HepG2 (cell line): ENCODE measurements around the gene KRTAP19-7. TPM values are rescaled to one million over a fixed set of nuclear protein-coding genes. Genes with fewer than 3 reads are reported as not detected.

Experiments
- ATAC-seq: fragments of 200-7000 bp; cut with Tn5 transposase; 3 replicates; pipeline ENCODE4 v1.9.1; 2020; ENCODE audit warnings: mild to moderate bottlenecking, moderate library complexity
- BruUV-seq: library from RNA; stranded (reverse); fragments of 400-500 nt; replicated peaks from 2 replicates; lab custom pipeline; 2021; lab: Mats Ljungman, UMichigan
- CTCF ChIA-PET: fragments of 300-600 bp; formaldehyde crosslinking; extraction: SDS; loops from one replicate; lab custom pipeline; 2021; ENCODE audit warnings: low total read pairs, inconsistent platforms, low intra/inter-chr PET ratio; lab: Yijun Ruan, JAX
- POLR2A ChIA-PET: fragments of 350-600 bp; sonication (Branson Sonifier 250); formaldehyde crosslinking; loops from one replicate; lab custom pipeline; 2020; ENCODE audit warnings: antibody characterized with exemption, inconsistent platforms; lab: Yijun Ruan, JAX
- DNase-seq: peaks from one replicate; pipeline ENCODE4 v3.0.0-alpha.2; 2015; ENCODE audit warnings: low spot score
- FAIRE-seq: peaks from 3 replicates; lab custom pipeline; 2011; peaks lifted over from hg19 to GRCh38; lab: Jason Lieb, UNC
- H2AFZ ChIP-seq: one replicate; pipeline ENCODE4 v1.6.1; 2011; ENCODE audit warnings: low read length, inconsistent platforms
- H3K27ac ChIP-seq: fragments of 300-600 bp; 3 replicates; pipeline ENCODE4 v1.8.0; 2011; ENCODE audit warnings: mixed run types, mild to moderate bottlenecking, mixed read lengths, low read length, inconsistent platforms; ENCODE audit not compliant: insufficient read depth; ENCODE audit errors: extremely low read length
- H3K27me3 ChIP-seq, 2 experiments: fragments of 200-600 bp in 1 of 2; 2 replicates in 1 of 2; 3 replicates in 1 of 2; pipeline versions ENCODE4 v1.6.0 to v1.8.0; 2011; ENCODE audit warnings: low read length in 2 of 2, mild to moderate bottlenecking in 2 of 2, moderate library complexity in 2 of 2, inconsistent platforms in 1 of 2; ENCODE audit not compliant: insufficient read depth in 2 of 2, control insufficient read depth in 1 of 2
- H3K36me3 ChIP-seq, 2 experiments: fragments of 200-600 bp in 1 of 2; replicated peaks in 1 of 2; 2 replicates in 1 of 2; 3 replicates in 1 of 2; pipeline versions ENCODE4 v1.5.1 to v1.8.0; 2011; ENCODE audit warnings: low read length in 2 of 2, inconsistent platforms in 1 of 2; ENCODE audit not compliant: insufficient read depth in 2 of 2, control insufficient read depth in 1 of 2
- H3K4me1 ChIP-seq: 2 replicates; pipeline ENCODE4 v1.5.1; 2012; ENCODE audit warnings: low read length, inconsistent platforms; ENCODE audit not compliant: insufficient read depth
- H3K4me2 ChIP-seq: 2 replicates; pipeline ENCODE4 v1.6.0; 2011; ENCODE audit warnings: low read depth, low read length, inconsistent platforms
- H3K4me3 ChIP-seq, 3 experiments: fragments of 200-600 bp in 1 of 3; sonication (generic), shearing (Covaris generic) in 1 of 3; replicated peaks in 1 of 3; 2 replicates each; pipeline ENCODE4 v1.5.1; 2011 to 2016; ENCODE audit warnings: low read length in 3 of 3, inconsistent platforms in 2 of 3, low read depth in 2 of 3, mild to moderate bottlenecking in 2 of 3, control low read depth in 1 of 3, mixed read lengths in 1 of 3; ENCODE audit not compliant: insufficient read depth in 1 of 3
- H3K79me2 ChIP-seq: one replicate; pipeline ENCODE4 v1.6.1; 2011; ENCODE audit warnings: low read length, inconsistent platforms; ENCODE audit not compliant: insufficient read depth
- H3K9ac ChIP-seq: 2 replicates; pipeline ENCODE4 v1.6.0; 2011; ENCODE audit warnings: mild to moderate bottlenecking, low read depth, low read length, inconsistent platforms; ENCODE audit not compliant: insufficient read depth
- H3K9me3 ChIP-seq: 2 replicates; pipeline ENCODE4 v1.5.1; 2012; ENCODE audit warnings: mild to moderate bottlenecking, low read length
- H4K20me1 ChIP-seq: 2 replicates; pipeline ENCODE4 v1.6.0; 2011; ENCODE audit warnings: inconsistent platforms, mild to moderate bottlenecking, low read length, moderate library complexity; ENCODE audit not compliant: insufficient read depth
- BRD4 ChIP-seq: sonication (generic); formaldehyde crosslinking; IDR thresholded peaks from 2 replicates; pipeline ENCODE4 v1.4.0; 2020; ENCODE audit warnings: missing genetic modification reagents
- FOXC1 ChIP-seq: sonication (generic); formaldehyde crosslinking; IDR thresholded peaks from 2 replicates; pipeline ENCODE4 v1.8.0; 2022; ENCODE audit warnings: mild to moderate bottlenecking, missing genetic modification reagents, borderline replicate concordance
- MZF1 ChIP-seq: sonication (generic); formaldehyde crosslinking; IDR thresholded peaks from 2 replicates; pipeline ENCODE4 v1.8.1; 2023; ENCODE audit warnings: mild to moderate bottlenecking, missing genetic modification reagents, borderline replicate concordance
- NPAS2 ChIP-seq: sonication (generic); formaldehyde crosslinking; IDR thresholded peaks from 2 replicates; pipeline ENCODE4 v1.8.0; 2022; ENCODE audit warnings: mild to moderate bottlenecking, missing genetic modification reagents, borderline replicate concordance
- ZBTB1 ChIP-seq: sonication (generic); formaldehyde crosslinking; IDR thresholded peaks from 2 replicates; pipeline ENCODE4 v1.4.0; 2020; ENCODE audit warnings: missing genetic modification reagents, borderline replicate concordance
- ZFP90 ChIP-seq: sonication (generic); formaldehyde crosslinking; IDR thresholded peaks from 2 replicates; pipeline ENCODE4 v1.8.0; 2022; ENCODE audit warnings: missing genetic modification reagents, mild to moderate bottlenecking, inconsistent platforms, borderline replicate concordance
- WGBS: methylation state at CpG from one replicate; pipeline ENCODE4 v1.1.6; 2017; ENCODE audit warnings: low lambda C conversion rate; 5-methylcytosine and 5-hydroxymethylcytosine counted together
- in situ Hi-C: cut with HindIII; loops from 2 replicates; pipeline ENCODE4 v1.10.0; 2017; ENCODE audit warnings: low pct_unique_long_range_greater_than_20kb; ENCODE audit not compliant: extremely low pct_ligation_motif_present
- intact Hi-C: fragments of 100-400 bp; cut with micrococcal nuclease; formaldehyde crosslinking; loops from one replicate; pipeline ENCODE4 v1.10.0; 2022; ENCODE audit not compliant: unreplicated experiment
- polyA plus RNA-seq, 8 experiments: library from polyadenylated mRNA; depleted of rRNA in 3 of 8; stranded (reverse) in 7 of 8; unstranded in 1 of 8; fragments of >200 nt; fragmentation: Illumina TruSeq in 4 of 8; extraction: Trizol in 4 of 8; gene quantifications; 2 replicates each; pipeline versions ENCODE4 v1.2.1 to v1.2.3, GENCODE V29; 2011 to 2016; ENCODE audit warnings: low read depth in 4 of 8, missing spikeins in 1 of 8, mixed read lengths in 1 of 8; ENCODE audit not compliant: insufficient read depth in 1 of 8
- total RNA-seq, 5 experiments: library from RNA; depleted of rRNA; stranded (reverse); fragments of >200 nt; fragmentation: Illumina TruSeq; extraction: Trizol; gene quantifications; 2 replicates each; pipeline ENCODE4 v1.2.3, GENCODE V29; 2016; ENCODE audit warnings: low read depth in 1 of 5
- TF ChIP-seq, protein P1 (sequence below): sonication (generic); formaldehyde crosslinking; IDR thresholded peaks from 2 replicates; pipeline ENCODE4 v1.5.0; 2020; ENCODE audit warnings: mild to moderate bottlenecking, missing genetic modification reagents

KRTAP19-7 gene
- total and polyA plus RNA-seq, 2 of the 13 experiments (the other 11 are each of a cell fraction or from before 2014, with no cell fraction given) = not detected

DNA sequence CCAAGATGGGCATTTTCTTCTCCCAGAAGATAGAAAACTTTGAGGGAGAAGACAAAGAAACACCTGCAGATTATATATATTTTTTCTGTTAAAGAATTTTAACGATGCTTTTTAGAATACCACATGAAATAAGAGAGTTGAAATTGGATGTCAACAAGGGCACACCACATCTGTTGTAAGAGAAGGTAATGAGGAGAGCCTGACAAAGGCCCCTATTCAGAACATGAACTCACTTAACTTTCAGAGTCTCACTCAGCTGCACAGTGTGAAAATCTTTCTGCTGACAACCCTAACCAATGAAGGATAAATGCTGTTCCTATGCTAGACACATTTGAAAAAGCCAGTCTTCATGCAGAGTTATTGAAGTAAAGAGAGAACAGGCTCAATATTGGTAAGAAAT, 21.8 kb upstream of the KRTAP19-7 start (continued):
- TF ChIP-seq, protein P1, sequence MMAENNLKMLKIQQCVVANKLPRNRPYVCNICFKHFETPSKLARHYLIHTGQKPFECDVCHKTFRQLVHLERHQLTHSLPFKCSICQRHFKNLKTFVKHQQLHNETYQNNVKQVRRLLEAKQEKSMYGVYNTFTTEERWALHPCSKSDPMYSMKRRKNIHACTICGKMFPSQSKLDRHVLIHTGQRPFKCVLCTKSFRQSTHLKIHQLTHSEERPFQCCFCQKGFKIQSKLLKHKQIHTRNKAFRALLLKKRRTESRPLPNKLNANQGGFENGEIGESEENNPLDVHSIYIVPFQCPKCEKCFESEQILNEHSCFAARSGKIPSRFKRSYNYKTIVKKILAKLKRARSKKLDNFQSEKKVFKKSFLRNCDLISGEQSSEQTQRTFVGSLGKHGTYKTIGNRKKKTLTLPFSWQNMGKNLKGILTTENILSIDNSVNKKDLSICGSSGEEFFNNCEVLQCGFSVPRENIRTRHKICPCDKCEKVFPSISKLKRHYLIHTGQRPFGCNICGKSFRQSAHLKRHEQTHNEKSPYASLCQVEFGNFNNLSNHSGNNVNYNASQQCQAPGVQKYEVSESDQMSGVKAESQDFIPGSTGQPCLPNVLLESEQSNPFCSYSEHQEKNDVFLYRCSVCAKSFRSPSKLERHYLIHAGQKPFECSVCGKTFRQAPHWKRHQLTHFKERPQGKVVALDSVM (CRISPR knock-in tag) = no peak
- TF ChIP-seq FOXC1 = no peak
- no peak for TF ChIP-seq NPAS2 (CRISPR knock-in tag)
- TF ChIP-seq MZF1 = no peak

DNA sequence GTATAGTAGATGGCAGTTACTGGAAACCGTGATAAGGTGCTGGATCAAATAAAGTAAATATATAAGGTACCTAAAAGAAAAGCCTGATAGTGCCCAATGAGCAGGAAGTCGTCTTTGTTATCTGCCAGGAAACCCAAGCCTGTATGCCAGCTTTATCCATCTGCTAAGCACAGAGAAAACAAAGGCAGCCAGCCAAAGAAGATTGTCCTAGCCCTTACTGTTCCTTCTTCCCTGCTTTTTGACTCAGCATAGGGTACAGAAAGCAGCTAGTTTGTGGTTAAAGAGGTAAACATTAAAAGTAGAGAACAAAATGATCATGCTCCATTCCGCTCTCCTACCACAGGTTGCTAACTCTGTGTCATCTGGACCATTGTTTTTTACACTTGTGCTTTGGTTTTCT, 19.0 kb upstream of the KRTAP19-7 start:
- H3K9me3 ChIP-seq = peaks cover 86% of the 10 kb centered on the region
- no peaks in the 10 kb centered on the region for H3K27me3 ChIP-seq
- H3K27ac ChIP-seq = no peak overlapping the region
- FAIRE-seq (no peak), DNase-seq (no peak), ATAC-seq (no peak)
- no TSS peak for BruUV-seq
- in situ Hi-C loops (no loop called here), intact Hi-C loops (no loop called here)
- no peak overlapping the region for H3K4me3 ChIP-seq
- H3K36me3 ChIP-seq = no peaks in the 10 kb centered on the region
- ChIA-PET CTCF (no interaction called here), POLR2A (no interaction called here)
- H3K9ac ChIP-seq = no peak overlapping the region
- WGBS = 17% methylated on average over 3 of the region's 3 CpGs
- no peaks in the 10 kb centered on the region for H3K79me2 ChIP-seq
- H3K4me1 ChIP-seq = no peaks in the 10 kb centered on the region
- H2AFZ ChIP-seq = no peak overlapping the region
- TF ChIP-seq ZBTB1 = no peak
- TF ChIP-seq BRD4 (CRISPR knock-in tag) = no peak
- no peak for TF ChIP-seq ZFP90 (CRISPR knock-in tag)
- H3K4me2 ChIP-seq = no peak overlapping the region
- H4K20me1 ChIP-seq = no peaks in the 10 kb centered on the region
